ENCODE data around the gene MUC12. TPM values are rescaled to one million over a fixed set of nuclear protein-coding genes. Genes with fewer than 3 reads are reported as not detected.

Gene MUC12
- total and polyA plus RNA-seq, 4 donors = 0.16 TPM; not detected in 3

GRCh38 chr7:100972002-100972347 is 2.6 kb downstream of the MUC12 start:
- TF ChIP-seq YY1 (IDR thresholded peaks at IDR 0.05) = no peak
- TF ChIP-seq TAF1 (conservative IDR thresholded peaks at IDR 0.05) = no peak
- TF ChIP-seq FOXA1 (IDR thresholded peaks at IDR 0.05) = no peak
- TF ChIP-seq JUND (IDR thresholded peaks at IDR 0.05) = no peak
- no peak for TF ChIP-seq ZBTB33 (IDR thresholded peaks at IDR 0.05)
- no peak for TF ChIP-seq GABPA (IDR thresholded peaks at IDR 0.05 in 1 of 2, conservative IDR thresholded peaks at IDR 0.05 in 1 of 2)
- TF ChIP-seq RXRA (IDR thresholded peaks at IDR 0.05) = no peak
- TF ChIP-seq NR2F2 (IDR thresholded peaks at IDR 0.05) = no peak
- no peak for TF ChIP-seq FOXA2 (IDR thresholded peaks at IDR 0.05)
- Histone ChIP-seq H3K4me3 (ENCODE audit: low read depth in 1 of 3, low read length in 3 of 3) (no peak overlapping the region), H3K27me3 (ENCODE audit: control insufficient read depth in 4 of 4, insufficient read depth in 4 of 4, low read length in 3 of 4) (peaks cover 0 to 6% (median 1%) of the 10 kb centered on the region in 4 donors), H3K9me3 (ENCODE audit: control insufficient read depth in 4 of 4, low read length in 3 of 4) (no peaks in the 10 kb centered on the region), H3K36me3 (ENCODE audit: control insufficient read depth in 4 of 4, insufficient read depth in 3 of 4, low read depth in 1 of 4, low read length in 3 of 4) (peaks cover 0 to 2% (median 0%) of the 10 kb centered on the region in 4 donors), H3K4me1 (ENCODE audit: control insufficient read depth in 4 of 4, insufficient read depth in 4 of 4, low read length in 3 of 4) (no peaks in the 10 kb centered on the region), H3K27ac (ENCODE audit: low read depth in 1 of 2, low read length in 2 of 2) (no peak overlapping the region), H3K9ac (ENCODE audit: low read depth in 1 of 2, low read length in 2 of 2) (no peak overlapping the region)
- DNase-seq (ENCODE audit: low spot score) = no peak
- 56% methylated on average over 7 of the region's 7 CpGs for WGBS

GRCh38 chr7:100974021-100974420 is 4.7 kb downstream of the MUC12 start:
- no peak for TF ChIP-seq ATF3 (IDR thresholded peaks at IDR 0.05)
- no peak for TF ChIP-seq NR2F2 (IDR thresholded peaks at IDR 0.05)
- TF ChIP-seq SP1 (IDR thresholded peaks at IDR 0.05) = no peak
- TF ChIP-seq CTCF (IDR thresholded peaks at IDR 0.05; ENCODE audit: low read depth, low read length, missing input control) = no peak
- TF ChIP-seq TAF1 (conservative IDR thresholded peaks at IDR 0.05) = no peak
- no peak for TF ChIP-seq HNF4G (IDR thresholded peaks at IDR 0.05)
- TF ChIP-seq ZBTB33 (IDR thresholded peaks at IDR 0.05) = no peak
- TF ChIP-seq JUND (IDR thresholded peaks at IDR 0.05) = no peak
- TF ChIP-seq RAD21 (IDR thresholded peaks at IDR 0.05) = no peak
- no peak for TF ChIP-seq RXRA (IDR thresholded peaks at IDR 0.05)
- no peaks in the 10 kb centered on the region for H3K36me3 ChIP-seq (ENCODE audit: control insufficient read depth in 4 of 4, insufficient read depth in 3 of 4, low read depth in 1 of 4, low read length in 3 of 4)
- WGBS = 88% methylated on average over 2 of the region's 2 CpGs
- no peaks in the 10 kb centered on the region for H3K9me3 ChIP-seq (ENCODE audit: control insufficient read depth in 4 of 4, low read length in 3 of 4)
- H3K4me3 ChIP-seq (ENCODE audit: low read depth in 1 of 3, low read length in 3 of 3) = no peak overlapping the region
- no peak overlapping the region for H3K27ac ChIP-seq (ENCODE audit: low read depth in 1 of 2, low read length in 2 of 2)
- H3K4me1 ChIP-seq (ENCODE audit: control insufficient read depth in 4 of 4, insufficient read depth in 4 of 4, low read length in 3 of 4) = no peaks in the 10 kb centered on the region
- no peak for DNase-seq (ENCODE audit: low spot score)
- H3K9ac ChIP-seq (ENCODE audit: low read depth in 1 of 2, low read length in 2 of 2) = no peak overlapping the region
- H3K27me3 ChIP-seq (ENCODE audit: control insufficient read depth in 4 of 4, insufficient read depth in 4 of 4, low read length in 3 of 4) = no peaks in the 10 kb centered on the region

Measured in liver (tissue), 9 donors.